HepG2 (cell line): ENCODE results near the gene OSCP1. TPM values are rescaled to one million over a fixed set of nuclear protein-coding genes. Genes with fewer than 3 reads are reported as not detected.

ENCODE experiments used
- polyA plus RNA-seq, 8 experiments: library from polyadenylated mRNA; depleted of rRNA in 3 of 8; stranded (reverse) in 7 of 8; unstranded in 1 of 8; fragments of >200 nt; fragmentation: Illumina TruSeq in 4 of 8; extraction: Trizol in 4 of 8; gene quantifications; 2 replicates each; pipeline versions ENCODE4 v1.2.1 to v1.2.3, GENCODE V29; 2011 to 2016; ENCODE audit warnings: low read depth in 4 of 8, missing spikeins in 1 of 8, mixed read lengths in 1 of 8; ENCODE audit not compliant: insufficient read depth in 1 of 8
- small RNA-seq, 3 experiments: library from RNA; depleted of rRNA; stranded (forward); fragments of <200 nt; gene quantifications; one replicate each; pipeline ENCODE3, GENCODE V24; 2012; ENCODE audit warnings: low read depth in 2 of 3, low replicate concordance in 1 of 3; ENCODE audit not compliant: insufficient read length in 3 of 3, insufficient read depth in 2 of 3
- total RNA-seq, 5 experiments: library from RNA; depleted of rRNA; stranded (reverse); fragments of >200 nt; fragmentation: Illumina TruSeq; extraction: Trizol; gene quantifications; 2 replicates each; pipeline ENCODE4 v1.2.3, GENCODE V29; 2016; ENCODE audit warnings: low read depth in 1 of 5

OSCP1 gene
- total and polyA plus RNA-seq, 2 of the 13 experiments (the other 11 are each of a cell fraction or from before 2014, with no cell fraction given): 0.60 to 0.84 TPM

Small RNA genes lying within 50 kb of the gene (small RNA-seq; reads per million reads assigned to genes)
- 0 reads per million in 3 experiments for gene RNU4-27P
- 0 to 0.20 (median 0) reads per million in 3 experiments for gene SNORA63C

Other genes with a start within 250 kb of the OSCP1 start
- 92.6 and 127 TPM in 2 replicates for gene THRAP3, start 226.0 kb downstream of the OSCP1 start, total RNA-seq (2016; rRNA removed; fragmentation: Illumina TruSeq; extraction: Trizol)
- 45.0 and 48.3 TPM in 2 replicates for gene THRAP3, start 226.0 kb downstream of the OSCP1 start, polyA plus RNA-seq (2011; rRNA removed)
- gene SH3D21, start 144.1 kb downstream of the OSCP1 start, total RNA-seq (2016; rRNA removed; fragmentation: Illumina TruSeq; extraction: Trizol): 1.4 and 5.1 TPM in 2 replicates
- gene SH3D21, start 144.1 kb downstream of the OSCP1 start, polyA plus RNA-seq (2011; rRNA removed): 8.6 and 8.7 TPM in 2 replicates
- gene EVA1B, start 126.8 kb downstream of the OSCP1 start, total RNA-seq (2016; rRNA removed; fragmentation: Illumina TruSeq; extraction: Trizol): 3.8 and 6.6 TPM in 2 replicates
- 3.9 and 5.8 TPM in 2 replicates for gene EVA1B, start 126.8 kb downstream of the OSCP1 start, polyA plus RNA-seq (2011; rRNA removed)
- 33.8 and 40.1 TPM in 2 replicates for gene STK40, start 64.5 kb downstream of the OSCP1 start, total RNA-seq (2016; rRNA removed; fragmentation: Illumina TruSeq; extraction: Trizol)
- 35.1 and 49.2 TPM in 2 replicates for gene STK40, start 64.5 kb downstream of the OSCP1 start, polyA plus RNA-seq (2011; rRNA removed)
- 14.0 and 17.0 TPM in 2 replicates for gene LSM10, start 52.5 kb downstream of the OSCP1 start, total RNA-seq (2016; rRNA removed; fragmentation: Illumina TruSeq; extraction: Trizol)
- gene LSM10, start 52.5 kb downstream of the OSCP1 start, polyA plus RNA-seq (2011; rRNA removed): 52.0 and 61.6 TPM in 2 replicates
- 113 and 137 TPM in 2 replicates for gene MRPS15, start 13.9 kb upstream of the OSCP1 start, total RNA-seq (2016; rRNA removed; fragmentation: Illumina TruSeq; extraction: Trizol)
- 53.3 and 59.0 TPM in 2 replicates for gene MRPS15, start 13.9 kb upstream of the OSCP1 start, polyA plus RNA-seq (2011; rRNA removed)
- 3.5 and 11.9 TPM in 2 replicates for gene CSF3R, start 32.5 kb upstream of the OSCP1 start, total RNA-seq (2016; rRNA removed; fragmentation: Illumina TruSeq; extraction: Trizol)
- 28.8 and 45.4 TPM in 2 replicates for gene CSF3R, start 32.5 kb upstream of the OSCP1 start, polyA plus RNA-seq (2011; rRNA removed)